ENCODE results near the gene SPEG.

Gene SPEG

DNA sequence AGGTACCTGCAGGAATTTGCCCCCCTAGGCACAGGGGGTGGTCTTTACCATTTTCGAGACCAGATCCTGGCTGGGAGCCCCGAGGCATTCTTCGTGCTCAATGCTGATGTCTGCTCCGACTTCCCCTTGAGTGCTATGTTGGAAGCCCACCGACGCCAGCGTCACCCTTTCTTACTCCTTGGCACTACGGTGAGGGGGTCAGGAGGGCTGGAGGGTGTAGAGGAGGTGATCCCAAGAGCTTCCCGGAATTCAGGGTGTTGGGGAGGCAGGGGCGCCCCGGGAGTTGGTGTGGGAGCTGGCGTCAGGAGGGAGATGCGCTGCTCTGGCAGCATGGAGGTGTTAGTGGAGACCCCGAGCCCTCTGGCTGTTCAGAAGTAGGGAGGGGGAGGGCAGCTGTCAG, 67.2 kb downstream of the SPEG start:
- Histone ChIP-seq H3K36me3 (ENCODE audit: control insufficient read depth in 5 of 5, insufficient read depth in 5 of 5, low read length in 5 of 5) (peaks cover 0 to 54% (median 46%) of the 10 kb centered on the region in 5 donors), H3K27ac (ENCODE audit: low read depth, low read length) (no peak overlapping the region), H3K9me3 (ENCODE audit: control insufficient read depth in 5 of 5, low read length in 5 of 5) (no peaks in the 10 kb centered on the region), H3K4me3 (ENCODE audit: low read depth in 1 of 5, low read length in 5 of 5) (no peak overlapping the region), H3K9ac (ENCODE audit: low read length in 5 of 5) (no peak overlapping the region), H3K27me3 (ENCODE audit: control insufficient read depth in 5 of 5, insufficient read depth in 4 of 5, low read length in 5 of 5) (peaks cover 0 to 7% (median 4%) of the 10 kb centered on the region in 5 donors), H3K4me1 (ENCODE audit: control insufficient read depth in 5 of 5, insufficient read depth in 5 of 5, low read length in 5 of 5) (peaks cover 0 to 30% (median 30%) of the 10 kb centered on the region in 5 donors)

DNA sequence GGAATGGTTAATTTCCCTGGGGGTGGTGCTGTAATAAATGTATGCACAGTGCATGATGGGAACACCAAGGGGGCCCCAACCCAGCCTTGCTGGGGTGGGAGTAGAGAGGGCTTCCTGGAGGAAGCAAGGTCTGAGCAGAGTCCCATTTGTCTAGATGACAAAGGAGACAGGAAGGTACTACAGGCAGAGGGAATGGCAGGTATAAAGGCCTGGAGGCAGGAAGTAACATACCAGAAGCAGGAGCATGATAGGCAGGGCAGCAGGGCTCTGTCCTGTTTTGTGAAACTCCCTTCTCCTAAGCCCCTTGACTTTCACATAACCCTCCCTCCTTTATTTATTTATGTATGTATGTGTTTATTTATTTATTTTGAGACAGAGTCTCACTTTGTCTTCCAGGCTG, 68.0 kb downstream of the SPEG start:
- Histone ChIP-seq H3K4me1 (ENCODE audit: control insufficient read depth in 5 of 5, insufficient read depth in 5 of 5, low read length in 5 of 5) (peaks cover 0 to 22% (median 22%) of the 10 kb centered on the region in 5 donors), H3K36me3 (ENCODE audit: control insufficient read depth in 5 of 5, insufficient read depth in 5 of 5, low read length in 5 of 5) (peaks cover 0 to 60% (median 53%) of the 10 kb centered on the region in 5 donors), H3K9me3 (ENCODE audit: control insufficient read depth in 5 of 5, low read length in 5 of 5) (no peaks in the 10 kb centered on the region), H3K9ac (ENCODE audit: low read length in 5 of 5) (no peak overlapping the region), H3K4me3 (ENCODE audit: low read depth in 1 of 5, low read length in 5 of 5) (no peak overlapping the region), H3K27me3 (ENCODE audit: control insufficient read depth in 5 of 5, insufficient read depth in 4 of 5, low read length in 5 of 5) (no peaks in the 10 kb centered on the region), H3K27ac (ENCODE audit: low read depth, low read length) (no peak overlapping the region)

DNA sequence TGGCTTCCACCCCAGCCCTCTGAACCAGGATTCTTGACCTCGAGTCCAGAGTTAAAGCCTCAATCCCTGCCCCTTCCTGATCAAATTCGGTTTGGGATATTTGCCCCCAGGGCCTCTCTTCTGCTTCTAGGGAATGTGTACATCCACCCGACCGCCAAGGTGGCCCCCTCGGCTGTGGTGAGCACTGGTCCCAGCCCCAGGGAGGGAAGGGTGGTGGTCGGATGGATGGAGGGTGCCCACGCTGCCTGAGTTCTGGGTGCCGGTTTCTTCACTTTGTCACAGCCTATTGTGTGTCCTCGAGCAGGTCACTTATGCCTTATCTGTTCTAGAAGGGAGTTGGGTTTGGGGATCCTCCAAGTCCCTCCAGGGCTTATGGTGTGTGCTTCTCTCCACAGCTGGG, 70.9 kb downstream of the SPEG start:
- Histone ChIP-seq H3K4me3 (ENCODE audit: low read depth in 1 of 5, low read length in 5 of 5) (no peak overlapping the region), H3K9ac (ENCODE audit: low read length in 5 of 5) (no peak overlapping the region), H3K36me3 (ENCODE audit: control insufficient read depth in 5 of 5, insufficient read depth in 5 of 5, low read length in 5 of 5) (peaks cover 0 to 62% (median 53%) of the 10 kb centered on the region in 5 donors), H3K27me3 (ENCODE audit: control insufficient read depth in 5 of 5, insufficient read depth in 4 of 5, low read length in 5 of 5) (peaks cover 4 to 10% (median 5%) of the 10 kb centered on the region in 5 donors), H3K27ac (ENCODE audit: low read depth, low read length) (no peak overlapping the region), H3K9me3 (ENCODE audit: control insufficient read depth in 5 of 5, low read length in 5 of 5) (no peaks in the 10 kb centered on the region), H3K4me1 (ENCODE audit: control insufficient read depth in 5 of 5, insufficient read depth in 5 of 5, low read length in 5 of 5) (peaks cover 0 to 14% (median 11%) of the 10 kb centered on the region in 5 donors)

DNA sequence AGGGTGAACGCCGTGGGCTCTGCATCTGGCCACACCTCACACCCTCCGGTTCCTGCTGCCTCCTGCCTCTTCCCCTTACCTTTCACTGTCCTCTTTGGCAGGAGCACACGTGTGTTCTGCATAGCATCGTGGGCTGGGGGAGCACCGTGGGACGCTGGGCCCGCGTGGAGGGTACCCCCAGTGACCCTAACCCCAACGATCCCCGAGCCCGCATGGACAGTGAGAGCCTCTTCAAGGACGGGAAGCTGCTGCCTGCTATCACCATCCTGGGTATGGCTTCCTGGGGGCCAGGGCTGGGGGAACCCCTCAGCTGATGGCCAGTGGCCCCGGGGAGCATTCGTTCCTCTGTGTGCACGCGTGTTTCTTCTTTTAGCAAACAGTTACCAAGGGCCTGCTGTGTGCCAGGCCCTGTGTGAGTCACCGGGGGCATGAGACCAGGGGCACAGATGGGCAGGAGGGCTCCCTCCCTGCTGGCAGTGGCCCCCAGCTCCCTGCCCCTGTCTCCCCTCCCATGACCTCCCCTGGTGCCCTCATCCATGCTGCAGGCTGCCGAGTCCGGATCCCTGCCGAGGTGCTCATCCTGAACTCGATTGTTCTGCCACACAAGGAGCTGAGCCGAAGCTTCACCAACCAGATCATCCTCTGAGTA, 71.6 kb downstream of the SPEG start:
- Histone ChIP-seq H3K4me1 (ENCODE audit: control insufficient read depth in 5 of 5, insufficient read depth in 5 of 5, low read length in 5 of 5) (peaks cover 0 to 15% (median 11%) of the 10 kb centered on the region in 5 donors), H3K27ac (ENCODE audit: low read depth, low read length) (no peak overlapping the region), H3K4me3 (ENCODE audit: low read depth in 1 of 5, low read length in 5 of 5) (no peak overlapping the region), H3K36me3 (ENCODE audit: control insufficient read depth in 5 of 5, insufficient read depth in 5 of 5, low read length in 5 of 5) (peaks cover 0 to 61% (median 53%) of the 10 kb centered on the region in 5 donors), H3K9me3 (ENCODE audit: control insufficient read depth in 5 of 5, low read length in 5 of 5) (no peaks in the 10 kb centered on the region), H3K27me3 (ENCODE audit: control insufficient read depth in 5 of 5, insufficient read depth in 4 of 5, low read length in 5 of 5) (peaks cover 5 to 16% (median 8%) of the 10 kb centered on the region in 5 donors), H3K9ac (ENCODE audit: low read length in 5 of 5) (no peak overlapping the region)

DNA sequence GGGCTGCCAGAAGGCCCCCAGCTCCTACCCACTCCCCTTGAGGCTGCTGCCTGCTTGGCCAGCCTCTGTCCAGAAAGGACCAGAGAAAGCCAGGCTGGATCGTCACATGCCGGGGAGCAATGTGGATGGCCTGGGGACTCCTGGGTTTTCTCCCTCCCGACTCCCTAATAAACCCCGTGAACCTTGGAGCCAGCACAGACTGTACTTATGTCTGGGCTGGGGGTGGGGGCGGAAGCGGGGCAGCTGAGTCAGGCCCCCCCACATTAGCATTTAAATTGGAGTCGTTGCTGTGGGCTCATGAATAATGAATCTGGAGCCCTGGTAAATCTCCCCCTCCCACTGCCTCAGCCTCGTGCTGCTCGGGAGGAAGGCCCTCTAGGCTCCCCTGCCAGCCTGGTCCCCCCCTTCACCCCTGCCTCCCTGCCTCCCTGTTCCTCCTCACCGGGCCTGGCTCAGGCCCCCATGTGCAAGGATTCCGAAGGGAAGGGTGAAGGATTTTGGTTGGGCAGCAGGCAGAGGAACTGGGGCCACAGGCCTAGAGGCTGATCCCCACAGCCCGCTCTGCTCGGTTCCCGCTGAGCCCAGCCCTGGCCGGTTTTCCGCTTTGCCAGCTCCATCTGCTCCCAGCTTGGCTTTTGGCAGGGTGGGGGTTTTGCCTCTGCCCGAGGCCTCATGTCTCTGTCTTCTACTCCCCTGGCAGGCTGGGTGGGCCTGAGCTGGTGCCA, 72.3 kb downstream of the SPEG start:
- Histone ChIP-seq H3K27me3 (ENCODE audit: control insufficient read depth in 5 of 5, insufficient read depth in 4 of 5, low read length in 5 of 5) (peaks cover 8 to 20% (median 13%) of the 10 kb centered on the region in 5 donors), H3K36me3 (ENCODE audit: control insufficient read depth in 5 of 5, insufficient read depth in 5 of 5, low read length in 5 of 5) (peaks cover 0 to 56% (median 48%) of the 10 kb centered on the region in 5 donors), H3K9me3 (ENCODE audit: control insufficient read depth in 5 of 5, low read length in 5 of 5) (no peaks in the 10 kb centered on the region), H3K4me3 (ENCODE audit: low read depth in 1 of 5, low read length in 5 of 5) (no peak overlapping the region), H3K9ac (ENCODE audit: low read length in 5 of 5) (no peak overlapping the region), H3K27ac (ENCODE audit: low read depth, low read length) (no peak overlapping the region), H3K4me1 (ENCODE audit: control insufficient read depth in 5 of 5, insufficient read depth in 5 of 5, low read length in 5 of 5) (peaks cover 0 to 15% (median 11%) of the 10 kb centered on the region in 5 donors)

DNA sequence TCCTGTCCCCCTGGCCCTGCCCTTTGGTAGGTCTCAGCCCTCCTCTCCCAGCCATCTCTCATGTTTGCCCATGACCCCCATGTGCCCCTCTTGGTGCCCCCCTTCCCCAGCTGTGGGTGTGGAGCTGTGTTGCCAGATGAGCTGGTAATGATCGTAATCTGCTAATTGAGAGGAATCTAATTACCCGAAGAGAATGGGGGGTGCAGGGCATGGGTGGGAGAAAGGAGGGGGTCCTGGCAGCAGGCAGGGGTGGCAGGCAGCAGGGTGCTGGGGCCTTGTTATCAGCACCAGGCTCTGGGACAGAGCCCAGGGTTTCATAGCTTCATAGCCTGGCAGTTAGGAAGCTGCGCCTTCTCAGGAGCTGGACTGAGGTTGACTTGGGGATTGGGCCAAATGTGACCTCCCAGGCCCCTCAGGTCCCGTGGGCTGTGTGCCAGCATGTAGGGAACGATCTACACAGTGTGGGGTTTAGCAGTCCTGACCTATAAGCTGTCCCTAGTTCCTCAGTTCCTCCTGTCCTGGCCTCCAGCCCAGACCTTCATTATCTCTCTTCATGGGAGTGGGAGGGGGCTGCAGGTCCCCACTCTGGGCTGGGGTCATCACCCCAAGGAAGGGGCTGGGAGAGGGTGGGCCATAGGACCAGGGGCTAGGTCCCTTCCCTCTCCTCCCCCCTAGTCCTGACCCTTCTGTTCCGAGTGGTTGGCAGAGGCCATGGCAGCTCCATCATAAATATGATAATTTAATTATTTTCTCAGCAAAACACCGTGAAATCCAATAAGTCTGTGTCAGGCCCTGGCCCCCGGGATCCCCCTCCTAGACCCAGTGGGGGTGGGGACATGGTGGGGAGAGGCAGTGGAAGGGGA, 73.2 kb downstream of the SPEG start:
- Histone ChIP-seq H3K9me3 (ENCODE audit: control insufficient read depth in 5 of 5, low read length in 5 of 5) (no peaks in the 10 kb centered on the region), H3K4me3 (ENCODE audit: low read depth in 1 of 5, low read length in 5 of 5) (no peak overlapping the region), H3K27ac (ENCODE audit: low read depth, low read length) (no peak overlapping the region), H3K9ac (ENCODE audit: low read length in 5 of 5) (no peak overlapping the region), H3K4me1 (ENCODE audit: control insufficient read depth in 5 of 5, insufficient read depth in 5 of 5, low read length in 5 of 5) (peaks cover 0 to 15% (median 11%) of the 10 kb centered on the region in 5 donors), H3K27me3 (ENCODE audit: control insufficient read depth in 5 of 5, insufficient read depth in 4 of 5, low read length in 5 of 5) (peaks cover 14 to 29% (median 22%) of the 10 kb centered on the region in 5 donors), H3K36me3 (ENCODE audit: control insufficient read depth in 5 of 5, insufficient read depth in 5 of 5, low read length in 5 of 5) (peaks cover 0 to 48% (median 44%) of the 10 kb centered on the region in 5 donors)

DNA sequence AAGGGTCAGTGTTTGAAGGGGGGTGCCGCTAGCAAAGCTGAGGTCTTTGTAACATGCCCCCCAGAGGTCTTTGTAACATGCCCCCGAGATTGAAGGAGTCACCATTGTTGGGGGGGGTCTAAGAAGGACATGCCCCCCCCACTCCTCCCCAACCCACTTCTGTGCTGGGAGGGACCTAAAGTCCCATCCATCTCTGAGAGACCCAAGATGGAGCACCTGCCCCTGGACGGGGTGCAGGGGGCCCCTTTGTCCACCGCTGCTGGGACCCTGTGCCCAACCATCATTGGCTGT, 73.7 kb downstream of the SPEG start:
- H3K36me3 ChIP-seq (ENCODE audit: control insufficient read depth in 5 of 5, insufficient read depth in 5 of 5, low read length in 5 of 5), result peaks cover 0 to 43% (median 40%) of the 10 kb centered on the region in 5 donors

DNA sequence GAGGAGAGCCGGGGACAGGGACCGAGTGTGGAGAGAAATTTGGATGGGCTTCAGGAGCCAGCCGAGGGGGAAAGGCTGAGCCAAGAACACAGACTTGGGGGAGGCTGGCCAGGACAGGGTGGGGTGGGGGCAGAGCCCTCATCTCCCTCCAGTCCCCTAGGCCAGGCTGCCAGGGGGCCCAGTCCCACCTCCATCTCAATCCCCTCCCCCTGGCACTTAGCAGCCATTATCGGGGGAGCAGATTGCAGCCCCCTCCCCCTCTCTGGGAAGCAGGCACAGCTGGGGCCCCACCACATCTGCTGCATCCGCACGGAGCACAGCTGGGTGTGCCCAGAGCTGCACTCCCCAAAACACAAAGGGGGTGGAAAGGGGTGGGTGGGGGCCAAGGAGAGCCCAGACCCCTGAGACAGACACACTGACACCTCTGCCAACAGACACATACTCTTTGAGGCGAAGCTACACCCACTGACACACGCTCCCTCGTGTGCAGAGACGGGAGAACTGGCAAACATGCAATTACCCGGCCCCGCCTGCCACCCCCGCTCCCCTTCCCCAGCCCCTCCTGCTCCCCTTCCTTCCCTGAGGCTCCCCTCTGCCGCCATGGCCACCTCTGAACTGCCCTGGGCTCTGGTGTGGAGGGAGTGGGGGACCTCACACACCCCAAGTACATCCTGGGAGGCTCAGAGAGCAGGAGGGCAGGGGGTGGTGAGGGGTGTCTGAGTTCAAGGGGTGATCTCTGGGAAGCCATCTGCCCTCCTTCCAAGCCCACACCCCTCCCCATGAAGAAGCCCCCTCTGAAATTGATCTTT, 74.5 kb downstream of the SPEG start:
- no peak overlapping the region for H3K27ac ChIP-seq (ENCODE audit: low read depth, low read length)
- H3K9ac ChIP-seq (ENCODE audit: low read length in 5 of 5), result no peak overlapping the region
- no peaks in the 10 kb centered on the region for H3K9me3 ChIP-seq (ENCODE audit: control insufficient read depth in 5 of 5, low read length in 5 of 5)
- peaks cover 0 to 23% (median 11%) of the 10 kb centered on the region in 5 donors for H3K4me1 ChIP-seq (ENCODE audit: control insufficient read depth in 5 of 5, insufficient read depth in 5 of 5, low read length in 5 of 5)
- H3K4me3 ChIP-seq (ENCODE audit: low read depth in 1 of 5, low read length in 5 of 5), result no peak overlapping the region
- H3K36me3 ChIP-seq (ENCODE audit: control insufficient read depth in 5 of 5, insufficient read depth in 5 of 5, low read length in 5 of 5), result peaks cover 0 to 35% (median 32%) of the 10 kb centered on the region in 5 donors
- H3K27me3 ChIP-seq (ENCODE audit: control insufficient read depth in 5 of 5, insufficient read depth in 4 of 5, low read length in 5 of 5), result peaks cover 22 to 42% (median 35%) of the 10 kb centered on the region in 5 donors

More for the DNA sequence above, 73.7 kb downstream of the SPEG start:
- H3K9me3 ChIP-seq (ENCODE audit: control insufficient read depth in 5 of 5, low read length in 5 of 5), result no peaks in the 10 kb centered on the region
- H3K27me3 ChIP-seq (ENCODE audit: control insufficient read depth in 5 of 5, insufficient read depth in 4 of 5, low read length in 5 of 5), result peaks cover 20 to 35% (median 28%) of the 10 kb centered on the region in 5 donors
- H3K4me1 ChIP-seq (ENCODE audit: control insufficient read depth in 5 of 5, insufficient read depth in 5 of 5, low read length in 5 of 5), result peaks cover 0 to 18% (median 11%) of the 10 kb centered on the region in 5 donors
- no peak overlapping the region for H3K9ac ChIP-seq (ENCODE audit: low read length in 5 of 5)
- no peak overlapping the region for H3K4me3 ChIP-seq (ENCODE audit: low read depth in 1 of 5, low read length in 5 of 5)
- no peak overlapping the region for H3K27ac ChIP-seq (ENCODE audit: low read depth, low read length)

DNA sequence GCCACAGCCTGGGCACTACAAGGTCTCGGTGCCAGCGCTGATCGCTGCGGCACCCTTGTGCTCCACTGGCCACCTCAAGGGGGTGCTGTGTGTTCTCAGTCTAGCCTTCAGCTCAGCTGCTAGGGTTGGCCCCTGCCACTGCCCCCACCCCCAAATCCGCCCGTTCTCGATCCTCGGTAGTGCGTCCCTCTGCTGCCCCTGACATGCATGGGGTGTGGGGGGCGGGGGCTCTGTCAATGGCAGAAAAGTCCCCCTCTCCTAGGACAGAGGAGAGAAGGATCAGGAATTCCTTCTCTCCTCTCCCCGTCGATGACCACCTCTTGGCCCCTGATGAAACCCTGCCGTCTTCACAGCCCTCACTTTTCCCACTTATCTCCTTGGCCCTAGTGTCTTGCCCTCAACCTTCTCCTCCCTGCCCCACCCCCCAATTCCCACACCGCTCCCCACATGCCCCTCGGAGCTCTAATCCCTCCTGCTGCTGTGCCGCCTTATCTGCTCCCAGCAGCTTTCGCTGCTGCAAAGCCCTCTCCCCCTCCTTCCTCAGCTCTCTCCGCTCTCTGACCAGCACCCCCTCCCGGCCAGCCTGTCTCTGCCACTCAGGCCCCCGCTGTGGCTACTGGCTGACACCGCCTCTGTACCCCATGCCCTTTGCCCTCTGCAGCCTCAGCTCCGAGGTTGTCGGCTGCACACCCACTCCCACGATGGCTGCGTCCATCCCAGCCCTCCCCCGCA, 75.3 kb downstream of the SPEG start:
- H3K4me3 ChIP-seq (ENCODE audit: low read depth in 1 of 5, low read length in 5 of 5), result peak overlapping the region in 4 of 5 donors; percentile 24 to 55 (median 46)

More for the DNA sequence above, 75.3 kb downstream of the SPEG start:
- peaks cover 27 to 47% (median 43%) of the 10 kb centered on the region in 5 donors for H3K27me3 ChIP-seq (ENCODE audit: control insufficient read depth in 5 of 5, insufficient read depth in 4 of 5, low read length in 5 of 5)
- H3K9ac ChIP-seq (ENCODE audit: low read length in 5 of 5), result no peak overlapping the region
- peaks cover 0 to 26% (median 11%) of the 10 kb centered on the region in 5 donors for H3K4me1 ChIP-seq (ENCODE audit: control insufficient read depth in 5 of 5, insufficient read depth in 5 of 5, low read length in 5 of 5)
- peaks cover 0 to 28% (median 24%) of the 10 kb centered on the region in 5 donors for H3K36me3 ChIP-seq (ENCODE audit: control insufficient read depth in 5 of 5, insufficient read depth in 5 of 5, low read length in 5 of 5)
- H3K27ac ChIP-seq (ENCODE audit: low read depth, low read length), result no peak overlapping the region
- no peaks in the 10 kb centered on the region for H3K9me3 ChIP-seq (ENCODE audit: control insufficient read depth in 5 of 5, low read length in 5 of 5)

Measured in subcutaneous abdominal adipose tissue (tissue), 5 donors.